IPS DF 6.9 (cell line): ENCODE data around the gene FITM1.

Experiments
- DNase-seq: peaks from one replicate; pipeline ENCODE4 v3.0.0-alpha.2; 2013; ENCODE audit warnings: low read depth, low spot score
- H3K27ac ChIP-seq: one replicate; pipeline ENCODE4 v1.5.1; 2013; ENCODE audit warnings: low read length, control low read depth
- H3K27me3 ChIP-seq: 2 replicates; pipeline ENCODE4 v1.6.1; 2013; ENCODE audit warnings: mild to moderate bottlenecking, low read length; ENCODE audit not compliant: control insufficient read depth, insufficient read depth
- H3K36me3 ChIP-seq: 2 replicates; pipeline ENCODE4 v1.6.1; 2013; ENCODE audit warnings: low read length; ENCODE audit not compliant: control insufficient read depth, insufficient read depth
- H3K4me1 ChIP-seq: 2 replicates; pipeline ENCODE4 v1.6.1; 2013; ENCODE audit warnings: low read length; ENCODE audit not compliant: control insufficient read depth, insufficient read depth
- H3K4me3 ChIP-seq: 2 replicates; pipeline ENCODE4 v1.5.1; 2013; ENCODE audit warnings: mild to moderate bottlenecking, low read length
- H3K9me3 ChIP-seq: 2 replicates; pipeline ENCODE4 v1.6.1; 2013; ENCODE audit warnings: low read length, inconsistent platforms; ENCODE audit not compliant: control insufficient read depth, insufficient read depth
- WGBS: extraction: QIAGEN DNeasy Blood & Tissue Kit; methylation state at CpG from one replicate; pipeline ENCODE4 v1.1.7; 2013; ENCODE audit warnings: mixed read lengths, missing lambda C conversion rate; ENCODE audit not compliant: insufficient read length, insufficient coverage; 5-methylcytosine and 5-hydroxymethylcytosine counted together

The FITM1 gene

DNA sequence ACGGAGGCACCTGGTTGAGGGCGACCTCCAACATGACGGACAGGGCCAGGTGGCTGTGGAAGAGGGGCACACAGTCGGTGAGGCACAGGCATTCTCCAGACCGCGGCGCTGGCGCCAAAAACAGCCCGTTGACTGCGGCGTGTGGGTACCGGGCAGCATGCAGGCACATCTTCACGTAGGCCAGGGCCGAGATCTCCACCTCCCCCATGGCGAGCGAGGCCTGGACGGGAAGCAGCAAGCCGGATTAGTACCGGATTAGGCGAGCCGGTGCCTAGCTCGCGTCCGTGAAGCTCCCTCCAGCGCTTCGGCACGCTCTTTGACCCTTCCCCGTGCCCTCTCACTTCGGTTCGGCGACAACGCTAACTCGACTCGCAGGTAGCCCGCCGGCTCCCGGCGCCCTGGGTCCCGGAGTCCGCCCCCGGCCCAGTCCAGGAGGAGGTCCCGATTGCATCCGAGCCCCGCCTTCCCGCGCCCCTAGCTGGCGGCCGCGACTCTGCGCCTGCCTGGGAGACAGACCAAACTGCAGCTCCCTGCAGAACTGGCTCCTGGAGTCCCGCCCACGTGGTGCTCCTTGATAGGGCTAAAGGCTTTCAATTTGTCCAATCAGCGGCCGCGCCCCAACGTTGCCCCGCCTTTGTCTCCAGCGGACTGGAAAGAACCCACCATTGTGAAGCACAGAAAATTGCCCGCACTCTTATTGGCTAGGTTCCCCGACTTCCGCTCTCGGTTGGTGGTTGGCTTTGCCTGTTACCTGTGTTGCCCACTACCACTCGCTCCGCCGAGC lies 10.8 kb downstream of the FITM1 start, which contains the start of gene EMC9:
Gene EMC9, minus strand, starts transcription at position 495 of the 784 bp plus-strand sequence. Its CDS starts 287 bp downstream, at position 208.
- H3K27ac ChIP-seq = no peak within 1 kb of the TSS
- peak within 1 kb of the TSS; percentile 71 for H3K4me3 ChIP-seq
- peaks cover 3% of the 10 kb centered on the region; the same call in 1 of the 2 replicates for H3K4me1 ChIP-seq
- H3K9me3 ChIP-seq = no peaks in the 10 kb centered on the region
- H3K36me3 ChIP-seq = peaks cover 3% of the 10 kb centered on the region
- peak; percentile 99 for DNase-seq
- WGBS = no CpG with 5 or more reads among the region's 65 CpGs
- H3K27me3 ChIP-seq = no peaks in the 10 kb centered on the region

DNA sequence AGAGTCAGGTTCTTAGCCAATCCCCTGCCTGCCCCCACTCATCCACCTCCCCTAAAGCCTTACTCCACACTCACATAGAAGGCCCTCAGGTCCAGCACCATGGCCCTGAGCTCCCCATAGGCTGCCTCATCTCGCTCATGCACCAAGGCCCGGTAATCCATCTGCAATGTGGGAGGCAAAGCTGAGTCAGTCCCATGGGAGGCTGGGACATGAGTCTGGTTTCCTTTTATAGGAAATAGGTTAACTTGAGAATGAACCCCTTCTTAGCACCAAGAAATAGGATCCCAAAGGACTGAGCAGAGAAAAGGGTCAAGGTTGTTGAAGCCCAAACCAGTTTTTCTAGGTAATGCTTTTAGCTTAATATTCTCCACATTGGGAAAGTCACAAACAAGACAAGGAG lies 13.1 kb downstream of the FITM1 start:
- Histone ChIP-seq H3K36me3 (peaks cover under 1% of the 10 kb centered on the region), H3K9me3 (no peaks in the 10 kb centered on the region), H3K27ac (no peak overlapping the region), H3K4me3 (no peak overlapping the region), H3K27me3 (no peaks in the 10 kb centered on the region), H3K4me1 (no peaks in the 10 kb centered on the region)
- DNase-seq = no peak
- WGBS = no CpG with 5 or more reads among the region's 2 CpGs

- Histone ChIP-seq H3K27me3 (no peaks in the 10 kb centered on the region), H3K9me3 (no peaks in the 10 kb centered on the region), H3K27ac (no peak overlapping the region), H3K4me1 (peaks cover 1% of the 10 kb centered on the region; the same call in 1 of the 2 replicates), H3K4me3 (no peak overlapping the region), H3K36me3 (peaks cover 3% of the 10 kb centered on the region)
- DNase-seq = no peak
- no CpG with 5 or more reads among the region's 1 CpG for WGBS
Observed at GRCh38 chr14:24144451-24144850, 14.0 kb downstream of the FITM1 start.

DNA sequence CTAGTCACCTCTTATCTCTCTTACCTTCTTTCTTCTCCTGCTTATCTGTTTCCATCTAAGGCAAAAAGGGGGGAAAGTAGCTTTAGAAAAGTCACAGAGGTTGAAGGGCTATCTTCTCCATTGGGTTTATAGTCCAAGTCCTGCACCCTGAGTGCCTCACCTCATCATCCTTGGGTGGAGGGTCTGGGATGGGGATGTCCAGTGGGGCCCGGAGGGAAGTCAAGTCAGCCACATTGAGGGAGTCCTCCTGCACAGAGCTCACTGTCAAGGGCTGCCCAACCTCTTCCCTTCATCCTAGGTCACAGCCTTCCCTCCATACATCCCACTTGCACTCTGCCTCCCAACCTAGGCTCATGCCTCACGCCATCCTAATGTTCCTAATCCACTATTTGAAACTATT lies 14.8 kb downstream of the FITM1 start:
- no peak for DNase-seq
- Histone ChIP-seq H3K27ac (no peak overlapping the region), H3K4me1 (peaks cover 1% of the 10 kb centered on the region; the same call in 1 of the 2 replicates), H3K4me3 (no peak overlapping the region), H3K36me3 (peaks cover 10% of the 10 kb centered on the region), H3K9me3 (no peaks in the 10 kb centered on the region), H3K27me3 (no peaks in the 10 kb centered on the region)
- no CpG with 5 or more reads among the region's 2 CpGs for WGBS

DNA sequence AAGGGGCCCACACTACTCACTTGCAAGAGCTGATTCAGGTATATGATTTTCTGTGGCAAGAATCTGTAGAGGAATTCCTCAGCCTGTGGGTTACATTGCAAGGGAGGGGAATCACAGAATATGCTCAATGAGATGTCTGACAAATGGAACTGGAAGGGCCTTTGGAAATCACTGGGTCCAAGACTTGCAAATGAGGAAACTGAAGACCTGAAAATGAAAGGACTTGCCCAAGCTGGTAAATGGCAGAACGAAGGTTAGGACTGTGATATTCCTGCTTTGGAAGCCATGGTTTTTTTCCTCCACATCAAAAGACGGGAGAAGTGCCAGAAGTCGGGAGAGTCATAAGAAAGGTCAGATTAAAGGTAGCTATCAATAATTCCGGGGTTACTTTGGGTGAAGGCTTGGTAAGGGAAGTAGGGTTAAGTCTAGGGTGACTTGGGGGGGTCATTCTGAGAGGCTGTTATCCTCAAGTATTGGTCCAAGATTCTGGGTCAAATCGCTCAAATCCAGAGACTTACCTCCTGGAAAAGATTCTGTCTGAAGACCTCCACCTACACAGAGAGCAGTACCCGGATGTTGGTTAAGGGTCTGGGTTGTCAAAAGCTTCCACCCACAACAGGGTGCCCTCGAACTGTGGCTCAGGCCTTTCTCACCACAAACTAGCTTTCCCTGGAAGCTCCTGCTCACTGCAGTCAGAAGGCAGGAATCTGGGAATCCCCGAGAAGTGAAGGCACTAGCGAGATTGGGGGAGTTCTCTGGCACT lies 15.4 kb downstream of the FITM1 start:
- Histone ChIP-seq H3K4me3 (peak overlapping the region; percentile 62), H3K36me3 (peaks cover 16% of the 10 kb centered on the region), H3K4me1 (peaks cover 1% of the 10 kb centered on the region; the same call in 1 of the 2 replicates), H3K9me3 (no peaks in the 10 kb centered on the region), H3K27ac (no peak overlapping the region), H3K27me3 (no peaks in the 10 kb centered on the region)
- WGBS = no CpG with 5 or more reads among the region's 9 CpGs
- no peak for DNase-seq

DNA sequence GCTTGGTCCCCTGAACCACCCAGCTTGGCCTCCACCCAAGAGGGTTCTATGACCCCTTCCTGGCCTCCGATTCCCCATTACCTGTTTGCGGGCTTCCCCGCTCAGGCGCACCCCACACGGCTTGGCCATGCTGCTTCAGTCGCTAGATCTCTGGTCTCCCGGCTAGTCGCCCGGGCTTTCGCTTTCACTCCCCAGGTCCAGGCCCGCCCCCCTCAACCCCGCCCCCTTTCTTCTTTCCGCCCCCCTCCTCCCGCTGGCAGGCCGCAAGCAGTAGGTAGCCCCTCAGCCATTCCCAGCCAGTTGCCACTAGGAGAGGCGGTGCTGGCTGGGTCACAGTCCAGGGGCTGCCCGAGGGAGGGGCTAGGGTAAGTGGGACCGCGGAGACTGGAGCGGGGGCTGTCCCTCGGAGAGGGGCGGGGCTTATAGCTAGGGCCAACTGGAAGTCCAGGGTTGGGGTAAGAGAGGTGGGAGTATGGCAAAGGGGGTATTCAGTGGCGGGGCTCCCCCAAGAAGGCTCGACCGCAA lies 16.1 kb downstream of the FITM1 start, which contains the start of gene PSME2:
Gene PSME2, minus strand, starts transcription at position 158 of the 525 bp plus-strand sequence. Its CDS starts 29 bp downstream, at position 129.
- Histone ChIP-seq H3K27ac (no peak within 1 kb of the TSS), H3K36me3 (peaks cover 22% of the 10 kb centered on the region), H3K4me3 (peak within 1 kb of the TSS; percentile 90), H3K27me3 (no peaks in the 10 kb centered on the region), H3K4me1 (peaks cover 1% of the 10 kb centered on the region; the same call in 1 of the 2 replicates), H3K9me3 (no peaks in the 10 kb centered on the region)
- no CpG with 5 or more reads among the region's 25 CpGs for WGBS
- DNase-seq = peak; percentile 91

GRCh38 chr14:24146978-24147760 lies 16.7 kb downstream of the FITM1 start, which contains the start of gene RNF31:
Gene RNF31 (plus strand): TSS chr14:24147498. CDS start chr14:24147699, 201 bp downstream.
- Histone ChIP-seq H3K27ac (no peak within 1 kb of the TSS), H3K4me3 (peak within 1 kb of the TSS; percentile 90), H3K27me3 (no peaks in the 10 kb centered on the region), H3K4me1 (peaks cover 1% of the 10 kb centered on the region; the same call in 1 of the 2 replicates), H3K9me3 (no peaks in the 10 kb centered on the region), H3K36me3 (peaks cover 26% of the 10 kb centered on the region)
- peak; percentile 92 for DNase-seq
- no CpG with 5 or more reads among the region's 57 CpGs for WGBS

- H3K4me3 ChIP-seq = peak overlapping the region; percentile 90
- no peaks in the 10 kb centered on the region for H3K27me3 ChIP-seq
- H3K4me1 ChIP-seq = peaks cover 1% of the 10 kb centered on the region; the same call in 1 of the 2 replicates
- WGBS = no CpG with 5 or more reads among the region's 29 CpGs
- H3K27ac ChIP-seq = no peak overlapping the region
- no peak for DNase-seq
- no peaks in the 10 kb centered on the region for H3K9me3 ChIP-seq
- peaks cover 26% of the 10 kb centered on the region for H3K36me3 ChIP-seq
Observed at GRCh38 chr14:24147761-24148428, 17.4 kb downstream of the FITM1 start.

DNA sequence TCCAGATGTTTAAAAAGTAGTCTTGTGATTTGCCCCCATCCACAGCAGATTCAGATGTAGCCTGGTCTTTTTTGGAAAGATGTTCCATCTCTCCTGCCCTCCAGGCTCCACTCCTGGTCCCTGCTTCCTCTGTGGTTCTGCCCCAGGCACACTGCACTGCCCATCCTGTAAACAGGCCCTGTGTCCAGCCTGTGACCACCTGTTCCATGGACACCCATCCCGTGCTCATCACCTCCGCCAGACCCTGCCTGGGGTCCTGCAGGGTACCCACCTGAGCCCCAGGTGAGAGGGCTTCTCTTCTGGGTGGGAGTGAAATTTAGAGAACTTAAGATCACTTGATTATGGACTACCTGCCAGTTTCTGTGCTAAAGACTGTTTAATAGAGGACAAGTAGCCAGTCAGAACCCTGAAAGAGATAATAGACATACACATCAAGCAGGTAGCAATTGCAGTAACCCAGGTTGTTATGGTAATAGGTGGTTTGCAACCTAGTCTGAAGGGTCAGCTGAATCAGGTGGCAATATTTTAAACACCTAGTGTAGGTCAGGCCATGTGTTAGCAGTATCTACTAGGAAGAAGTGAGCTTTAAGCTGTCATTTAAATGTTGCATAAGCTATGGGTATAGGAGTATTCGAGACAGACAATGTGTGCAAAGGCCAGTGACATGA lies 19.0 kb downstream of the FITM1 start:
- Histone ChIP-seq H3K36me3 (peaks cover 26% of the 10 kb centered on the region), H3K4me3 (no peak overlapping the region)

More for the DNA sequence above, 19.0 kb downstream of the FITM1 start:
- WGBS = no CpG with 5 or more reads among the region's 3 CpGs
- H3K9me3 ChIP-seq = no peaks in the 10 kb centered on the region
- H3K27ac ChIP-seq = no peak overlapping the region
- peaks cover 1% of the 10 kb centered on the region; the same call in 1 of the 2 replicates for H3K4me1 ChIP-seq
- no peak for DNase-seq
- no peaks in the 10 kb centered on the region for H3K27me3 ChIP-seq
